Ureter (tissue), 1 donor: ENCODE measurements around the gene NADK. TPM values are rescaled to one million over a fixed set of nuclear protein-coding genes. Genes with fewer than 3 reads are reported as not detected.
"Not testable (repeated sequence)": the region's sequence is repeated elsewhere in the genome, so short reads cannot be mapped to it uniquely, and the experiment has no call there.

Source experiments
- DNase-seq: peaks from one replicate; pipeline ENCODE4 v3.0.0-alpha.2; 2020; ENCODE audit warnings: low spot score
- total RNA-seq: library from RNA; stranded (reverse); gene quantifications from one replicate; pipeline ENCODE4 v1.2.4, GENCODE V29; 2023
- donor health status: DM: yes; HTN: yes; CAD: no.

NADK gene
- total RNA-seq, 1 donor from 2014 or later: 80.3 TPM

GRCh38 chr1:1704284-1704957 is 73.8 kb downstream of the NADK start:
- DNase-seq: not testable (repeated sequence)

GRCh38 chr1:1703796-1704195 is 74.5 kb downstream of the NADK start:
- DNase-seq: no peak

GRCh38 chr1:1702506-1702905 is 75.8 kb downstream of the NADK start:
- not testable (repeated sequence) for DNase-seq

Other genes starting within 250 kb of the NADK start
- 2.9 TPM for gene TMEM240, start 237.8 kb downstream of the NADK start, total RNA-seq
- 116 TPM for gene SSU72, start 203.6 kb downstream of the NADK start, total RNA-seq
- gene FNDC10, start 178.3 kb downstream of the NADK start, total RNA-seq: 4.1 TPM
- gene MIB2, start 163.0 kb downstream of the NADK start, total RNA-seq: 64.5 TPM
- 16.6 TPM for gene MMP23B, start 146.3 kb downstream of the NADK start, total RNA-seq
- 20.2 TPM for gene CDK11B, start 119.5 kb downstream of the NADK start, total RNA-seq
- 42.8 TPM for gene SLC35E2B, start 85.7 kb downstream of the NADK start, total RNA-seq
- gene CDK11A, start 54.1 kb downstream of the NADK start, total RNA-seq: 34.0 TPM
- 304 TPM for gene GNB1, start 112.6 kb upstream of the NADK start, total RNA-seq
- 0.29 TPM for gene CALML6, start 136.8 kb upstream of the NADK start, total RNA-seq
- not detected for gene TMEM52, start 140.8 kb upstream of the NADK start, total RNA-seq
- 0.83 TPM for gene CFAP74, start 225.3 kb upstream of the NADK start, total RNA-seq
- gene GABRD, start 240.9 kb upstream of the NADK start, total RNA-seq: 1.2 TPM